ENCODE data around the gene CYFIP2. TPM values are rescaled to one million over a fixed set of nuclear protein-coding genes. Genes with fewer than 3 reads are reported as not detected.

Gene CYFIP2
- total and polyA plus RNA-seq, 8 donors: 7.6 to 19.6 (median 11.4) TPM

DNA sequence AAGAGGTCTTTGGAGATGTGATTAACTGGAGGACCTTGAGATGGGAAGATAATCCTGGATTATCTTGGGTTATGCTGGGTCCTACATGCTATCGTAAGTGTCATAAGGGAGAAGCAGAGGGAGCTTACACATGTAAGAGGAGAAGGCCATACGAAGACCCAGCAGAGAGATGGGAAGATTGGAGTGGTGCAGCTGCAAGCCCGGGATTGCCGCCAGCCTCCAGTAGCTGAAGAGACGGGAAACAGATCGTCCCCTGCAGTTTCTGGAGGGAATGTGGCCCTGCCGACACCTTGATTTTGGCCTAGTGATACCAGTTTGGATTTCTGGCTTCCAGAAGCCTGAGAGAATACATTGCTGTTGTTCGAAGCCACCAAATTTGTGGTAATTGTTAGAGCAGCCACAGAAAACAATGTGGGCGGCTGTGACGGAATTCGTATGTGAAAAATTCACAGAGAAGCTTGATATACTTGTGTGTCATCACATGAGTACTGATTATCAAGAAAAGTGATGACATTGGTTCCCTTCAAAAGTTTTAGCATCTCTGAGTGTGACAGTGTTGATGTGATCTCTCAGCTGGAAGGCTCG, 86.9 kb downstream of the CYFIP2 start:
- TF ChIP-seq, protein P1, sequence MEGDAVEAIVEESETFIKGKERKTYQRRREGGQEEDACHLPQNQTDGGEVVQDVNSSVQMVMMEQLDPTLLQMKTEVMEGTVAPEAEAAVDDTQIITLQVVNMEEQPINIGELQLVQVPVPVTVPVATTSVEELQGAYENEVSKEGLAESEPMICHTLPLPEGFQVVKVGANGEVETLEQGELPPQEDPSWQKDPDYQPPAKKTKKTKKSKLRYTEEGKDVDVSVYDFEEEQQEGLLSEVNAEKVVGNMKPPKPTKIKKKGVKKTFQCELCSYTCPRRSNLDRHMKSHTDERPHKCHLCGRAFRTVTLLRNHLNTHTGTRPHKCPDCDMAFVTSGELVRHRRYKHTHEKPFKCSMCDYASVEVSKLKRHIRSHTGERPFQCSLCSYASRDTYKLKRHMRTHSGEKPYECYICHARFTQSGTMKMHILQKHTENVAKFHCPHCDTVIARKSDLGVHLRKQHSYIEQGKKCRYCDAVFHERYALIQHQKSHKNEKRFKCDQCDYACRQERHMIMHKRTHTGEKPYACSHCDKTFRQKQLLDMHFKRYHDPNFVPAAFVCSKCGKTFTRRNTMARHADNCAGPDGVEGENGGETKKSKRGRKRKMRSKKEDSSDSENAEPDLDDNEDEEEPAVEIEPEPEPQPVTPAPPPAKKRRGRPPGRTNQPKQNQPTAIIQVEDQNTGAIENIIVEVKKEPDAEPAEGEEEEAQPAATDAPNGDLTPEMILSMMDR (IDR thresholded peaks at IDR 0.05): no peak
- no peak for DNase-seq
- no peak for ATAC-seq

DNA sequence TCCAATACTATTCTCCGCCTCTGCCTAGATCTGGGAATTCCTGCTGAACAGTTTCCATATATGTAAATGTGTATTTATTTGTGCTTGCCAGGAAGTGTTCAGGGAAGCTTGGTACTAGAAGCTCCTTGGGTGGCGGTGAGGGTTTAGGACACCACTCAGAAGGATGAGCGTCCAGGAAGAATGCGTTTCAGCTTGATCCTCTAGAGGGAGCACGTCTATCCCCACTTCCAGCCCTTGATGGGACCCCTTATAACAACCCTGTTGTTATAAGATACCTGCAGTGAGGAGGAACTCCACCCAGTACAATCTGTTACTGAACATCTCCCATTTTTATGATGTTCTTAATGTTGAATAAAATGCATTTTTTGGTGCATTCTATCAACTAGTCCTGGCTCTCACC, 88.9 kb downstream of the CYFIP2 start:
- WGBS, 2 donors: 78 to 80% methylated on average over 5 of the region's 5 CpGs
- intact Hi-C loops (cut with DNase I): no loop called here
- no peak for DNase-seq
- ATAC-seq: no peak
- no peak for FAIRE-seq
- Histone ChIP-seq H3K9me3 (no peaks in the 10 kb centered on the region), H3K27me3 (no peaks in the 10 kb centered on the region), H3K4me3 (no peak overlapping the region), H3K36me3 (no peaks in the 10 kb centered on the region), H3K4me1 (no peaks in the 10 kb centered on the region), H3K27ac (no peak overlapping the region)
- TF ChIP-seq, protein P1 (IDR thresholded peaks at IDR 0.05): no peak

More for the DNA sequence above, 86.9 kb downstream of the CYFIP2 start:
- Histone ChIP-seq H3K36me3 (no peaks in the 10 kb centered on the region), H3K27me3 (no peaks in the 10 kb centered on the region), H3K4me1 (no peaks in the 10 kb centered on the region), H3K4me3 (no peak overlapping the region), H3K9me3 (no peaks in the 10 kb centered on the region), H3K27ac (no peak overlapping the region)
- WGBS, 2 donors: 89 to 93% methylated on average over 12 of the region's 12 CpGs
- no peak for FAIRE-seq
- intact Hi-C loops (cut with DNase I): no loop called here

DNA sequence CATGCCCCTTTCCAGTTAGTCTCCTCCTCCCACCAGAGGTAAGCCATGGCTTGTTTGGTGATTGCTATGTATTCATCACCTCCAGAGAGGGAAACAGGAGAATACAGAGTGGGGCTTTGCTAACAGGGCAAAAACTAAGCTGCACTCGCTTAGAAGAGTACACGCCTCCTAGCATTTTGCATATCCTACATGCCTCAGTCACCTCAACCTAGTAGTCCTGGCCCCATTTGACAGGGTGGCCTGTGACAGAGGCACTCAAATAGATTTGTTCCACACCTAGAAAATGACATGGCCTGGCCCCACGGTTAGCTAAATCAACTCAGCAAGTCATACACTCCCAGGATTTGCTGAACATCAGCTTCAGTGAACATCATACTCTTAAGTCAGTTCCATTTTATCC, 90.7 kb downstream of the CYFIP2 start:
- WGBS, 2 donors: 88 to 89% methylated on average over 3 of the region's 3 CpGs
- Histone ChIP-seq H3K9me3 (no peaks in the 10 kb centered on the region), H3K4me3 (no peak overlapping the region), H3K4me1 (no peaks in the 10 kb centered on the region), H3K36me3 (no peaks in the 10 kb centered on the region), H3K27me3 (no peaks in the 10 kb centered on the region), H3K27ac (no peak overlapping the region)
- no peak for ATAC-seq
- FAIRE-seq: no peak
- no peak for DNase-seq
- TF ChIP-seq, protein P1 (IDR thresholded peaks at IDR 0.05): no peak
- intact Hi-C loops (cut with DNase I): no loop called here

DNA sequence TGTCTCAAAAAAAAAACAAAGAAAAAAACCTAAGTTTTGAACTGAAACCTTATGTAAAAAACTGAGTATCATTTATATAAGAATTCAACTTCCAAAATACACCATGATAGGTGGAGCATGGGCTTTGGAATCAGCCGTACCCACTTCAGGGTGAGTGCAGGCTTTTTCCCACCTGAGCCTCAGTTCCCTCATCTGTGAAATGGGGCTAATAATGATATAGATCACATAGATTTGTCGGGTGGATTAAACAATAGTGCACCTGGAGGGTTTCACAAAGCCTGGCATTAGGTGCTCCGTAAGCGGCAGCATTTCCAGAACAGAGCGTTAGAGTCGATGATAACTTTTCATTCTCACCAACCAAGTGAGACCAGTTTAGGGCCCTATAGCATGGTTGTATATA, 91.9 kb downstream of the CYFIP2 start:
- no peaks in the 10 kb centered on the region for H3K36me3 ChIP-seq
- TF ChIP-seq, protein P1 (IDR thresholded peaks at IDR 0.05): no peak
- H3K27me3 ChIP-seq: no peaks in the 10 kb centered on the region
- no peaks in the 10 kb centered on the region for H3K9me3 ChIP-seq
- intact Hi-C loops (cut with DNase I): no loop called here
- no peak for FAIRE-seq
- no peak for ATAC-seq
- H3K4me1 ChIP-seq: no peaks in the 10 kb centered on the region
- no peak overlapping the region for H3K27ac ChIP-seq
- WGBS, 2 donors: 87 to 92% methylated on average over 6 of the region's 6 CpGs
- DNase-seq: no peak
- H3K4me3 ChIP-seq: no peak overlapping the region

DNA sequence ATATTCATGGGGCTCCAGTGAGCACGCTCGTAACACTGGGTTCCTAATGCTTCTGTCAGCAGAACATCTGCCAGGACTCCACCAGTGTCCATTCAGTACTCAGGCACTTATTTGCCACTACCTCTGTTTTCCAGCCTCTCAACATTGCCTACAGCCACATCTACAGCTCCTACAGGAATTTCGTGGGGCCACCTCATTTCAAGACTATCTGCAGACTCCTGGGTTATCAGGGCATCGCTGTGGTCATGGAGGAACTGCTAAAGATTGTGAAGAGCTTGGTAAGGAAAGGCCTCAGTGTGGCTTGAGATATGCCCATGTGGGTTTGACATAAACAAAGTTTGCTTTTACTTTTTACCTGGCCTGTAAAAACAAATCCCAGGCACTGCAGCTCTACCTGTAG, 92.9 kb downstream of the CYFIP2 start:
- H3K4me3 ChIP-seq: no peak overlapping the region
- H3K9me3 ChIP-seq: no peaks in the 10 kb centered on the region
- FAIRE-seq (no peak), DNase-seq (no peak), ATAC-seq (no peak)
- no peaks in the 10 kb centered on the region for H3K36me3 ChIP-seq
- intact Hi-C loops (cut with DNase I): no loop called here
- H3K27ac ChIP-seq: no peak overlapping the region
- no peaks in the 10 kb centered on the region for H3K4me1 ChIP-seq
- 81 to 88% methylated on average over 4 of the region's 4 CpGs for WGBS, 2 donors
- no peaks in the 10 kb centered on the region for H3K27me3 ChIP-seq
- TF ChIP-seq, protein P1 (IDR thresholded peaks at IDR 0.05): no peak

Measured in pancreas (tissue), 10 donors.